Muscle layer of colon (tissue), 2 donors: ENCODE measurements around the gene ARID1B.

Experiments used
- H3K27ac ChIP-seq: one replicate; pipeline ENCODE4 v1.7.0; 2013; ENCODE audit warnings: low read depth, mild to moderate bottlenecking, low read length, moderate library complexity
- H3K27me3 ChIP-seq, 2 donors: one replicate each; pipeline ENCODE4 v1.7.0; 2013; ENCODE audit warnings: low read length in 2 of 2, mild to moderate bottlenecking in 2 of 2; ENCODE audit not compliant: insufficient read depth in 2 of 2, control insufficient read depth in 1 of 2
- H3K36me3 ChIP-seq: one replicate; pipeline ENCODE4 v1.7.0; 2013; ENCODE audit warnings: mild to moderate bottlenecking, low read length; ENCODE audit not compliant: insufficient read depth
- H3K4me1 ChIP-seq: one replicate; pipeline ENCODE4 v1.7.0; 2013; ENCODE audit warnings: mild to moderate bottlenecking, low read length; ENCODE audit not compliant: insufficient read depth
- H3K4me3 ChIP-seq, 2 donors: one replicate each; pipeline ENCODE4 v1.7.0; 2013; ENCODE audit warnings: low read length in 2 of 2, low read depth in 1 of 2, mild to moderate bottlenecking in 1 of 2, moderate library complexity in 1 of 2
- H3K9ac ChIP-seq: one replicate; pipeline ENCODE4 v1.7.0; 2013; ENCODE audit warnings: low read length
- H3K9me3 ChIP-seq: one replicate; pipeline ENCODE4 v1.7.0; 2013; ENCODE audit warnings: mild to moderate bottlenecking, low read length
- donor health status: abdominal sarcoma.
- donor health status: Adenocarcinoma of cecum.

ARID1B gene

DNA sequence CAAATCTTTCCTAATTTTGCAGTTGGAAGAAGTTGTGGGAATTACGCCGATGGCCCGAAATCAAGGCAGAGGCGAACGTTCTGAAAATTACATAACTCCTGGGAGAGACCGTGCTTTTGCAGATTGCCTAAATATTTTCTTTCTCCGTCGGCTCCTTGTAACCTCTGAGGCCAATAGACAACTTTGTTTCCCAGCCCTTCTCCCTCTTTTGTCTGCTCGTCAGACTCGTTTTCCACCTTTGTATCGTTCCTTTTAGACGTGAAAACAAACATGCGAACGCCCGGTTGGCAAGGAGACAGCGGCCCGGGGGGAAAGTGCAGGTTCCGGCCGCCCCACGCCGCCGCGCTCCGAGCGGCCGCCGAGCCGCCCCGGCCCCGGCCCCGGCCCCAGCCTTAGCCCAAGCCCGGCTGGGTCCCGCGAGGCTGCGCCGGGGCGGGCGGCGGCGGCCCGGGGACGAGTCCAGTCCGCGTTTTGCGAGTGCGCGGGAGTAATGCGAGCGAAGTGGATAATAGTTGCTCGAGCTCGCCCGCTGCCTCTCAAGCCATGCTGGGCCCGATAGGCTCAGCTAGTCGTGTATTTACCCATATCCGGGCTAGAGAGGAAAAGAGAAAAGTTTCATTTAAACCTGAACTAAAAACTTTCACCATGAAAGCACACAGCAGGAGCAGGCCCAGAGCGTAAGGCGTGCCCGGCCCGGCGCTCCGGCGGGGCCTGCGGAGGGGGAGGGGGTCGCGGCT lies at the start of gene ARID1B:
Gene ARID1B (plus strand): TSS at position 539 of the 737 bp plus-strand sequence. CDS start 303 bp downstream, outside the sequence.
- peak within 1 kb of the TSS; percentile 67 for H3K9ac ChIP-seq
- no peaks in the 10 kb centered on the region for H3K9me3 ChIP-seq
- H3K27ac ChIP-seq: peak within 1 kb of the TSS; percentile 90
- no peaks in the 10 kb centered on the region for H3K27me3 ChIP-seq
- peaks cover 11% of the 10 kb centered on the region for H3K4me1 ChIP-seq
- no peaks in the 10 kb centered on the region for H3K36me3 ChIP-seq
- peak within 1 kb of the TSS; percentile 58 to 83 for H3K4me3 ChIP-seq

DNA sequence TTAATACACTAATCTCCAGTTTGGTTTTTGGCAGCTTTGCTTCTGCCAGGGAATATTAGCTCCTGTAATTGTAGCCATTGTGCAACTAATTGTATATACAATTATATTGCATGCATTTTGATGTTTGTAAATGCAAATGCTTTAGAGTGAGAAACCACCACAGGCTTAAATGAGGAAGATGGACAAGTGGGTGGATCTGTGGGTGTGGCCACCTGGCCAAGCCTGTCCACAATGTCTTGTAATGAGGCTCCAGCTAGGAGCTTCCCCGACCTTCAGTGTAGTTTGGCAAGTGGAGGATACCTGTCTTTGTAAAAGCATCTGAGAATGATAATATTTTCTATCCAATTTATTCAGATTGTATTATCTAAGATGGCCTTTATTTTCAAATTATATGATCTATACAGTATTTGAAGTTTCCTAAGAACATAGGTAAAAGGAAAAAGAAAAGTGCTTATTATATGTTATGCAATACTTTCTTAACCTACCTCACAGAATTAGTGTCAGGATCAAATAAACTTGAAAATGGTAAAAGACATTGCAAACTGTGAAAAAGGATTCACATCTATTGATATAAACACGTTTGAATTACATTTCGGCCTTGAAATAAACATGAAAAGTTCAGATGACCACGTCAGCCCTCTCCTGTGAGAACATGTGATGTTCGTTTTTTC lies 49.3 kb upstream of the ARID1B start:
- H3K4me3 ChIP-seq: no peak overlapping the region
- H3K9ac ChIP-seq: no peak overlapping the region
- H3K9me3 ChIP-seq: no peaks in the 10 kb centered on the region
- H3K4me1 ChIP-seq: no peaks in the 10 kb centered on the region
- no peaks in the 10 kb centered on the region for H3K36me3 ChIP-seq
- H3K27ac ChIP-seq: no peak overlapping the region
- no peaks in the 10 kb centered on the region for H3K27me3 ChIP-seq

DNA sequence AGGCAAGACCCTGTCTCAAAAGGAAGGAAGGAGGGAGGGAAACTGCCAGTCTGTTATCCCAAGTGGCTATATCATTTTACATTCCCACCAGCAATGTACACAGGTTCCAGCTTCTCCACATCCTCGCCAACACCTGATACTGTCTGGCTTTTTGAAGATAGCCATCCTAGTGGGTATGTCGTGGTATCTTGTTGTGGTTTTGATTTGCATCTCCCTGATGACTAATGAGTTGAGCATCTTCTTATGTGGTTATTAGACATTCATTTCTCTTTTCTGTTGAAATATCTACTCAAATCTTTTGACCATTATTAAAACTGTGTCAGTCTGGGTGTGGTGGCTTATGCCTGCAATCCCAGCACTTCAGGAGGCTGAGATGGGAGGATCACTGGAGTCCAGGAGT lies 47.9 kb upstream of the ARID1B start:
- Histone ChIP-seq H3K9ac (no peak overlapping the region), H3K4me1 (no peaks in the 10 kb centered on the region), H3K4me3 (no peak overlapping the region), H3K36me3 (no peaks in the 10 kb centered on the region), H3K27me3 (no peaks in the 10 kb centered on the region), H3K9me3 (no peaks in the 10 kb centered on the region), H3K27ac (no peak overlapping the region)

DNA sequence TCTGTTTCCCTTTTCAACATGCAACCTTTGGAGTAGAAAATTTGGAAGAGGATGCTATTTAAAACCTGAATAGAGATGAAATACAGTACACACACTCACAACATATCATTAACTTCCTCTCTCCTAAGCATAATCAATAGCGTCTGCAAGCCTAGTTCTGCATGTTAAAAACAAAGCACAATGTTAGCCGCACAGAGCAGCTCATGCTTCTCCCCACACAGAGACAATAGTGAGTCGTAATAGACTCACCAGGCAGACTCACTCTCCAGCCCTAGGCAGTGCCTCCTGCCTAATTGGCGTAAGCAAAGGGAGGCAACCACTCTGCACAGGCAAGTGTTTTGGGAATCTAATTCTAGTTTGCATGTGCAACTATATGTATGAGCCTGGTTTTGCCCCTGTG lies 45.8 kb upstream of the ARID1B start:
- Histone ChIP-seq H3K36me3 (no peaks in the 10 kb centered on the region), H3K27me3 (no peaks in the 10 kb centered on the region), H3K9me3 (no peaks in the 10 kb centered on the region), H3K9ac (no peak overlapping the region), H3K4me1 (no peaks in the 10 kb centered on the region), H3K27ac (no peak overlapping the region), H3K4me3 (no peak overlapping the region)

DNA sequence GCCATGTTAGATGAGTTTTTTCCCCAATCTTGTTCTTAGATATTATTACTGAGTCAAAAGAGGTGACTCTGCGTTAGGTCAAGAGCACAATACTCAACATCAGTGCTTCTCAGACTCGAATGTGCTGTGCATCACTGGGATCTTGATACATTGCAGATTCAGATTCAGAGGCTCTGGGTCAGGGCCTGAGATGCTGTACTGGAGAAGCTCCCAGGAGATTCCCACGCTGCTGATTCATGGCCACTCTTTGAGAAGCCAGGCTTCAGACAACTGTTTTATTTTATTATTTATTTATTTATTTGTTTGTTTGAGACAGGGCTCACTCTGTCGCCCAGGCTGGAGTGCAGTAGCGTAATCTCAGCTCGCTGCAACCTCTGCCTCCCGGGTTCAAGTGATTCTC lies 41.4 kb upstream of the ARID1B start:
- Histone ChIP-seq H3K27ac (no peak overlapping the region), H3K36me3 (no peaks in the 10 kb centered on the region), H3K9me3 (peaks cover 3% of the 10 kb centered on the region), H3K27me3 (no peaks in the 10 kb centered on the region), H3K4me1 (no peaks in the 10 kb centered on the region), H3K9ac (no peak overlapping the region), H3K4me3 (no peak overlapping the region)

DNA sequence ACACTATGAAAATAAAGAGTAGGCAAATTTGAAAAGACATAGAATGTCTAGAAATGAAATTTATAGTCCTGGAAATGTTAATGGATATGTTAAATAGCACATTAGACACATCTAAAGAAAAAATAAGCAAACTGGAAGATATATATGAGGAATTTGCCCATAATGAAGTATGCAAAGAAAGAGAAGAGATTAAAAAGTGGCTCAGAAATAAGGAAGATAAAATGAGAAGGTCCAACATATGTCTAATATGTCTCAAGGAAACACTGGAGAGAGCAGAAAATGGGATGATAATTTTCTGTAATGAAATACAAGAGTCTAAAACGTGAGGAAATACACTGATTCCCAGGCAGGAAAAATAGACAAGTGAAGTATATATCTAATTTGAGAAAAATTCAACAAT lies 36.6 kb upstream of the ARID1B start:
- Histone ChIP-seq H3K27me3 (no peaks in the 10 kb centered on the region), H3K27ac (no peak overlapping the region), H3K9me3 (peaks cover 3% of the 10 kb centered on the region), H3K4me3 (no peak overlapping the region), H3K4me1 (no peaks in the 10 kb centered on the region), H3K9ac (no peak overlapping the region), H3K36me3 (no peaks in the 10 kb centered on the region)

DNA sequence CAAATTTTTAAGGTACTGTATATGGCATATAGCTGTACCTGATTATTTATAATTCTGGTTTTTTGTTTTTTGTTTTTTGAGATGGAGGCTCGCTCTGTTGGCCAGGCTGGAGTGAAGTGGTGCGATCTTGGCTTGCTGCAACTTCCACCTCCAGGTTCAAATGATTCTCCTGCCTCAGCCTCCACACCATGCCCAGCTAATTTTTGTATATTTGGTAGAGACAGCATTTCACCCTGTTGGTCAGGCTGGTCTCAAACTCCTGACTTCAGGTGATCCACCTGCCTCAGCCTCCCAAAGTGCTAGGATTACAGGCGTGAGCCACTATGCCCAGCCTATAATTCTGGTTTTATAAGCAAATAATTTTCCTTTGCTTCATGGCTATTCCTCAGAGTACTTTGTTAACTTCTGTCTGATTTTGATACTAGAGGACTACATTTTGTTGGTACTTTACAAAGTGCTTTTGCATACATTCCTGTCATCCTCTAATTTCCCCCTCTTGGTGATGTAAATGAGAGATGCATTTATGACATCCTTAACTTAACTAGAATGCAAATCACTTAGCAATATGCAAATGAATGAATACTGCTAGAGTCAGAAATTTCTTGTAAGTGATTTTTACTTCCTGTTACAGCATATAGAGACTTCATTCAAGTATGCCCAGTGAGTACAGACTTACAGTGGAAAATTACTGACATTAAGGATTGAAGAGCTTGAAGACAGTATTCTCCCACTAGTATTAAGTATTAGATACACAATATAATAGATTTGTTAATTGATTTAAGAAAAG lies 35.7 kb upstream of the ARID1B start:
- peaks cover 3% of the 10 kb centered on the region for H3K9me3 ChIP-seq
- H3K4me1 ChIP-seq: no peaks in the 10 kb centered on the region
- no peak overlapping the region for H3K4me3 ChIP-seq
- no peaks in the 10 kb centered on the region for H3K36me3 ChIP-seq
- no peaks in the 10 kb centered on the region for H3K27me3 ChIP-seq
- H3K27ac ChIP-seq: no peak overlapping the region
- H3K9ac ChIP-seq: no peak overlapping the region

DNA sequence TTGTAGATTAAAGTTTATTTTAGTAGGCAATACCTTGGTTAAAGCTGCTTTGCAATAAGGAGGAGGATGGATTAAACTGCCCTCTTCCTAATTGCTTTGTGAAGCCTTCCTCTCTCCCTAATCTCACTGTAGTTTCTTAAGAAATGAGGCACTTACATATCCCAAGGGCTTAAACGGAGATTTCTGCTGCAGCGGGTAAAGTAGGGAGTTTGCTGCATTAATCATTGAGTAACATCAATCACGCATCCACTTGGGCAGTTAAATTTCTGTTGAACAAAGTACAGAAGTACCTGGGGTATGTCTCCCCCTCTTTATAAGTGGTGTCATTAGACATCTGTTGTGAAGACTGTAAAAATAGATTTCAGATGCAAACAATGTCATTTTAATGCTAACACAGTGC lies 29.5 kb upstream of the ARID1B start:
- H3K4me3 ChIP-seq: no peak overlapping the region
- H3K9ac ChIP-seq: no peak overlapping the region
- H3K27me3 ChIP-seq: no peaks in the 10 kb centered on the region
- H3K27ac ChIP-seq: no peak overlapping the region
- no peaks in the 10 kb centered on the region for H3K9me3 ChIP-seq
- no peaks in the 10 kb centered on the region for H3K4me1 ChIP-seq
- H3K36me3 ChIP-seq: no peaks in the 10 kb centered on the region

DNA sequence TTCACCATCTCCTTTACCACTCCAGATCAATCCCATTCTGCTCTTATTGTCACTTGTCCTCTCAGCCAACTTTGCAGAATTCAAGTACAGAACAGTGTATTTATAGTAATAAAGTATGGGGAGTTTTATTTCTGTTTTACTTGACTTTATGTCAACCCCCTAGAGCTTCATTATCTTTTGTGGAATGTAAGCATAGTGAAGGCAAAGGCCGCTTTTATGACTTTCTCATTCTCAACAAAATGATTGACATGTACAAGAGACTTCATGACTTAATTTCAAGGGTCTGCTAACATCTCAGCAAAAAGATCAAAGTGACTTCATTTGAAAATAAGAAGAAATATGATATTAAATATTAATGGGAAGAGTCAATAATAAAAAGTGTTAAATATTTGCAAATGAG lies 28.7 kb upstream of the ARID1B start:
- Histone ChIP-seq H3K4me3 (no peak overlapping the region), H3K9me3 (no peaks in the 10 kb centered on the region), H3K27ac (no peak overlapping the region), H3K4me1 (no peaks in the 10 kb centered on the region), H3K27me3 (no peaks in the 10 kb centered on the region), H3K36me3 (no peaks in the 10 kb centered on the region), H3K9ac (no peak overlapping the region)

DNA sequence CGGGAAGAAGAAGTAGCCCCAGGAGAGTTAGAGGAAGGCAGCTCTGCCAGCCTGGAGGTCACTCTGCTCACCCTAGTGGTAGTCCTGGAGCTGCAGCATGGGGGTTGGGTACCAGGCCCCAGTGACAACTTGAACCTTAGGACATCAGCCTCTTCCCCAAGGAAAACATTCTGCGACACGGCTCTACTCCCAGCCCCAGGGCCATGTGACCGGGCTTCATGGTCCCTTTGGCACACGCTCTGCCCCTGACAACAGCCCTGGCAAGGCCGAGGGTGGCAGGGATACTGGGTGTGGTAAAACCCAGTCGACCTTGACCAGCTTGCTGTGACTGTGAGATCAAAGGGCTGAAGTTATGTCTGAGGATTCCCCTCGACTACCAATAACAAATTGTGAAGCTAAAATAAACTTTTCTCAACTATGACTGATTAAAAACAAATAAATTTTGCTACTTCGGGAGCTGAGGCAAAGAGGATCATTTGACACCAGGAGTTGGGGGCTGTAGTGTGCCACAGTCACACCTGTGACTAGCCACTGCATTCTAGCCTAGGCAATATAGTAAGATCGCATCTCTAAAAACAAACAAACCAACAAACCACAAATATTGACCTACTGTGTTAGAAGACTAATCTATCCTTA lies 24.4 kb upstream of the ARID1B start:
- Histone ChIP-seq H3K36me3 (no peaks in the 10 kb centered on the region), H3K4me3 (no peak overlapping the region), H3K9me3 (no peaks in the 10 kb centered on the region), H3K27ac (no peak overlapping the region), H3K27me3 (no peaks in the 10 kb centered on the region), H3K4me1 (no peaks in the 10 kb centered on the region), H3K9ac (no peak overlapping the region)
